PC-3 (cell line): ENCODE data around the gene NFAT5. TPM values are rescaled to one million over a fixed set of nuclear protein-coding genes. Genes with fewer than 3 reads are reported as not detected.

ENCODE experiments used
- ATAC-seq: fragments of 200-7000 bp; cut with Tn5 transposase; 2 replicates; pipeline ENCODE4 v1.9.1; 2020; ENCODE audit warnings: mild to moderate bottlenecking, moderate library complexity
- BruUV-seq: library from RNA; stranded (reverse); fragments of 400-500 nt; replicated peaks from 2 replicates; lab custom pipeline; 2021; lab: Mats Ljungman, UMichigan
- CTCF ChIA-PET: fragments of 300-600 bp; sonication (Branson Sonifier 250); formaldehyde crosslinking; loops from one replicate; lab custom pipeline; 2022; ENCODE audit warnings: antibody characterized with exemption; lab: Charles Lee
- POLR2A ChIA-PET: fragments of 300-600 bp; sonication (Branson Sonifier 250); formaldehyde crosslinking; loops from one replicate; lab custom pipeline; 2022; ENCODE audit warnings: antibody characterized with exemption; ENCODE audit not compliant: unreplicated experiment; lab: Charles Lee
- DNase-seq: peaks from one replicate; pipeline ENCODE4 v3.0.0-alpha.2; 2015
- H2AFZ ChIP-seq: fragments of 300-600 bp; sonication (generic); 2 replicates; pipeline ENCODE4 v1.6.0; 2016; ENCODE audit warnings: antibody characterized with exemption, low read length
- H3F3A ChIP-seq: fragments of 300-600 bp; sonication (generic); one replicate; pipeline ENCODE4 v1.6.0; 2017; ENCODE audit warnings: antibody characterized with exemption, low read length, control low read depth, mild to moderate bottlenecking; ENCODE audit not compliant: unreplicated experiment
- H3K27ac ChIP-seq: fragments of 300-600 bp; sonication (generic); 2 replicates; pipeline ENCODE4 v1.5.1; 2016; ENCODE audit warnings: mild to moderate bottlenecking, low read length
- H3K27me3 ChIP-seq: fragments of 300-600 bp; sonication (generic); 2 replicates; pipeline ENCODE4 v1.6.1; 2016; ENCODE audit warnings: low read length, mixed read lengths
- H3K36me3 ChIP-seq: fragments of 300-600 bp; sonication (generic); 2 replicates; pipeline ENCODE4 v1.6.1; 2016; ENCODE audit warnings: low read depth, mixed run types, low read length, mixed read lengths
- H3K4me1 ChIP-seq: fragments of 300-600 bp; sonication (generic); 2 replicates; pipeline ENCODE4 v1.5.1; 2016; ENCODE audit warnings: low read length; ENCODE audit not compliant: insufficient read depth
- H3K4me2 ChIP-seq: fragments of 300-600 bp; sonication (generic); 2 replicates; pipeline ENCODE4 v1.6.0; 2016; ENCODE audit warnings: low read length
- H3K4me3 ChIP-seq: fragments of 300-600 bp; sonication (generic); 2 replicates; pipeline ENCODE4 v1.5.1; 2016; ENCODE audit warnings: mild to moderate bottlenecking, low read length, mixed read lengths
- H3K79me2 ChIP-seq: fragments of 300-600 bp; sonication (generic); 2 replicates; pipeline ENCODE4 v1.6.1; 2017; ENCODE audit warnings: low read length, mixed read lengths
- H3K9ac ChIP-seq: fragments of 300-600 bp; sonication (generic); 2 replicates; pipeline ENCODE4 v1.6.0; 2016; ENCODE audit warnings: mild to moderate bottlenecking, low read length
- H3K9me2 ChIP-seq: fragments of 300-600 bp; sonication (generic); replicated peaks from 2 replicates; pipeline ENCODE4 v1.6.1; 2016; ENCODE audit warnings: mixed run types, low read length, mixed read lengths
- H3K9me3 ChIP-seq: fragments of 300-600 bp; sonication (generic); 2 replicates; pipeline ENCODE4 v1.6.1; 2016; ENCODE audit warnings: low read length, mixed read lengths
- H4K20me1 ChIP-seq: fragments of 300-600 bp; sonication (generic); 2 replicates; pipeline ENCODE4 v1.6.1; 2016; ENCODE audit warnings: low read length, mixed read lengths
- CTCF ChIP-seq: fragments of 300-600 bp; sonication (generic); conservative IDR thresholded peaks from 2 replicates; pipeline ENCODE4 v1.5.1; 2017; ENCODE audit warnings: antibody characterized with exemption, low read depth, mild to moderate bottlenecking, low read length
- EZH2 ChIP-seq: fragments of 300-600 bp; sonication (generic); IDR thresholded peaks from one replicate; pipeline ENCODE4 v1.6.1; 2017; ENCODE audit warnings: antibody characterized with exemption, mild to moderate bottlenecking, low read length; ENCODE audit not compliant: unreplicated experiment
- EZH2phosphoT487 ChIP-seq: fragments of 300-600 bp; sonication (generic); IDR thresholded peaks from 2 replicates; pipeline ENCODE4 v1.6.1; 2018; ENCODE audit warnings: mild to moderate bottlenecking, antibody characterized with exemption, low read length, borderline replicate concordance
- intact Hi-C: fragments of 100-400 bp; cut with micrococcal nuclease; formaldehyde crosslinking; loops from 2 replicates; pipeline ENCODE4 v1.9.0; 2023
- total RNA-seq: library from RNA; depleted of rRNA; stranded (reverse); fragments of >200 nt; gene quantifications from 2 replicates; pipeline ENCODE4 v1.2.3, GENCODE V29; 2014

The NFAT5 gene
- total RNA-seq, 1 experiment from 2014 or later = 11.4 TPM

- H3K9me3 ChIP-seq = no peaks in the 10 kb centered on the region
- H3F3A ChIP-seq = no peaks in the 10 kb centered on the region
- peaks cover 10% of the 10 kb centered on the region for H3K36me3 ChIP-seq
- peaks cover 7% of the 10 kb centered on the region; the same call in 1 of the 2 replicates for H4K20me1 ChIP-seq
- ChIA-PET CTCF (no interaction called here), POLR2A (interaction anchor here (0.5 kb wide), 1 partner anchor 168 kb away, joined by 5 read pairs; no protein-coding TSS in a partner anchor)
- peaks cover 18% of the 10 kb centered on the region for H3K4me1 ChIP-seq
- H3K79me2 ChIP-seq = peaks cover 59% of the 10 kb centered on the region
- intact Hi-C loops = no loop called here
- H3K4me2 ChIP-seq = no peak overlapping the region
- no peak overlapping the region for H3K27ac ChIP-seq
- no peak for TF ChIP-seq CTCF
- TF ChIP-seq EZH2 = no peak
- TF ChIP-seq EZH2phosphoT487 = no peak
- no peak overlapping the region for H3K4me3 ChIP-seq
- H3K9ac ChIP-seq = no peak overlapping the region
- no peak for DNase-seq
- no peak for ATAC-seq
- no peaks in the 10 kb centered on the region for H3K27me3 ChIP-seq
- no TSS peak for BruUV-seq
- H3K9me2 ChIP-seq = no peaks in the 10 kb centered on the region
- H2AFZ ChIP-seq = no peak overlapping the region
Observed at GRCh38 chr16:69720822-69721430, 155.2 kb downstream of the NFAT5 start.

GRCh38 chr16:69721441-69721957, 155.7 kb downstream of the NFAT5 start:
- Histone ChIP-seq H3K9ac (no peak overlapping the region), H3F3A (no peaks in the 10 kb centered on the region), H3K27ac (no peak overlapping the region), H2AFZ (no peak overlapping the region), H3K4me3 (no peak overlapping the region), H3K9me3 (no peaks in the 10 kb centered on the region), H3K9me2 (no peaks in the 10 kb centered on the region), H3K4me1 (peaks cover 18% of the 10 kb centered on the region), H3K79me2 (peaks cover 63% of the 10 kb centered on the region), H4K20me1 (peaks cover 7% of the 10 kb centered on the region; the same call in 1 of the 2 replicates), H3K36me3 (peaks cover 10% of the 10 kb centered on the region), H3K27me3 (no peaks in the 10 kb centered on the region), H3K4me2 (no peak overlapping the region)
- POLR2A ChIA-PET = no interaction called here
- TF ChIP-seq EZH2 (no peak), EZH2phosphoT487 (no peak), CTCF (no peak)
- BruUV-seq = no TSS peak
- no peak for DNase-seq
- CTCF ChIA-PET = no interaction called here
- intact Hi-C loops = no loop called here
- ATAC-seq = no peak

- Histone ChIP-seq H3K79me2 (peaks cover 85% of the 10 kb centered on the region), H3K27me3 (no peaks in the 10 kb centered on the region), H3K9me3 (no peaks in the 10 kb centered on the region), H3K27ac (no peak overlapping the region), H3K36me3 (no peaks in the 10 kb centered on the region), H3K9ac (no peak overlapping the region), H3K4me1 (peaks cover 37% of the 10 kb centered on the region), H4K20me1 (peaks cover 7% of the 10 kb centered on the region; the same call in 1 of the 2 replicates), H2AFZ (no peak overlapping the region), H3F3A (no peaks in the 10 kb centered on the region), H3K4me2 (peak overlapping the region; percentile 83), H3K4me3 (peak overlapping the region; percentile 85), H3K9me2 (no peaks in the 10 kb centered on the region)
- POLR2A ChIA-PET = interaction anchor here (0.6 kb wide), 1 partner anchor 138 kb away, joined by 4 read pairs; no protein-coding TSS in a partner anchor
- DNase-seq (no peak), ATAC-seq (no peak)
- CTCF ChIA-PET = no interaction called here
- no TSS peak for BruUV-seq
- TF ChIP-seq EZH2phosphoT487 (no peak), EZH2 (no peak)
- intact Hi-C loops = no loop called here
Observed at GRCh38 chr16:69724414-69724873, 158.7 kb downstream of the NFAT5 start.
